Adrenal gland (tissue), 5 donors: ENCODE data around the gene SH3GL2.

Source experiments
- CTCF ChIP-seq, 6 experiments: fragments of 450-650 bp in 4 of 6; fragments of 200-600 bp in 2 of 6; sonication (generic) in 1 of 6; IDR thresholded peaks; 1 replicate in 5 of 6; 2 replicates in 1 of 6; pipeline versions ENCODE4 v1.5.1 to v1.8.0; 2016 to 2021; ENCODE audit warnings: antibody characterized with exemption in 6 of 6, mild to moderate bottlenecking in 2 of 6, moderate library complexity in 1 of 6
- POLR2A ChIP-seq, 2 donors: fragments of 450-650 bp; IDR thresholded peaks; one replicate each; pipeline ENCODE4 v1.6.1; 2017; ENCODE audit warnings: antibody characterized with exemption in 2 of 2, mild to moderate bottlenecking in 2 of 2, moderate library complexity in 1 of 2
- donor health status: DM: no; HTN: no; CAD: no.

DNA sequence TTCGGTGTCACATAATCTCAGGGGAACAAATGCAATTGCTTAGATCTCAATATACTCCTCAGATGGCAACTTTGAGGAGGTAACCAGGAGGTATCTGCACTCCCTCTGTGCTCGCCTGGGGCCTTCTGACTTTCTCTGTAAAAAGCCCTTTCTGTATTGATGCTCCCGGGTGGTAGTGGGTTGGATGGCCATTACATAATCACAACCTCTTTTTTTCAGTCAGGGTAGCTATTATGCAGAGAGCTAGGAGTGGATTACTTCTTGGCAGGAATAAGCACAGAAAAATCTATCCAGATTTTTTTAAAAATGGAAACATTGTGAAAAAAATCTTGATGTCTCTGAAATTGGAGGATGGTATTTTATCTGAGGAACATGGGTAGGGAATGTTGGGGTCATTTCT, 116.6 kb downstream of the SH3GL2 start:
- TF ChIP-seq CTCF (IDR thresholded peaks at IDR 0.05) (no peak), POLR2A (IDR thresholded peaks at IDR 0.05) (no peak)
